Right ventricle myocardium inferior (tissue), 1 donor: ENCODE data around the gene AP3B2. TPM values are rescaled to one million over a fixed set of nuclear protein-coding genes. Genes with fewer than 3 reads are reported as not detected.
"Not testable (repeated sequence)": the region's sequence is repeated elsewhere in the genome, so short reads cannot be mapped to it uniquely, and the experiment has no call there.

Experiments
- ATAC-seq: fragments of 200-7000 bp; cut with Tn5 transposase; one replicate; pipeline ENCODE4 v1.9.1; 2020; ENCODE audit warnings: mild to moderate bottlenecking, moderate library complexity
- DNase-seq: peaks from one replicate; pipeline ENCODE4 v3.0.0; 2021; ENCODE audit errors: missing footprints
- intact Hi-C: fragments of 100-400 bp; cut with DNase I; formaldehyde crosslinking; loops from one replicate; pipeline ENCODE4 v1.11.0; 2022
- total RNA-seq: library from RNA; stranded (reverse); fragmentation: NEBNext Ultra II Directional; extraction: Animal tissue kit (Norgen Biotek cat#: 25700); gene quantifications from one replicate; pipeline ENCODE4 v1.2.1, GENCODE V29; 2021
- donor health status: DM: no; HTN: yes; CAD: no; lungs with severe emphysema.

Gene AP3B2
- total RNA-seq, 1 donor from 2014 or later = 0.54 TPM

DNA sequence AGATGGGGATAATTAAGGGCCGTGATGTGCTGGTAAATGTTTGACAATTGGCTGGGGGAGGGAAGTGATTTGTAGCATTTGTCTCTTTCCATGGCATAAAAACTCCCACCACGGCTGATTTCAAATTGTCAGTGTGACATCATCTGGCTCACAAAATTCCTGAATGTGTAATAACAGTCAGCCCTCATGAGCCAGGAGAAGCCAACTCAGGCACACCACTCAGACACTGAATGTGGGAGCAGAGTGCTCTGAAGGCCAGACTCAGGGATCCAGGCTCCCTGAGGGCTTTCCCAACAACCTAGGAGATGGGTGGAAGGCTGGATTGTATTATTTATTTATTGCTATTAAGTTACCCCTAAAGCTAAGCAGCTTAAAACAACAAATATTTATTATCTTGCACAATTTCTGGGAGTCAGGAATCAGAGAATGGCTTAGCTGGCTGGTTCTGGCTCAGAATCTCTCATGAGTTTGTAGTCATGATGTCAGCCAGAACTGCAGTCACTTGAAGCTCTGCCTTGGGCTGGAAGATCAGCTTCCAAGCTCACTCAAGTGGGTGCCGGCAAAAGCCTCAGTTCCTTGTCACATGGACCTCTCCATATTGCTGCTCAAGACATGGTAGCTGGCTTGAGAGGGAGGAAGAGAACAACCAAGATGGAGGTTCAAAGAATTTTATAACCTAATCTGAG, 56.0 kb downstream of the AP3B2 start:
- intact Hi-C loops = no loop called here
- DNase-seq (no peak), ATAC-seq (no peak)

- DNase-seq (no peak), ATAC-seq (no peak)
- intact Hi-C loops = no loop called here
These were observed 58.0 kb downstream of the AP3B2 start for GRCh38 chr15:82651708-82652107.

DNA sequence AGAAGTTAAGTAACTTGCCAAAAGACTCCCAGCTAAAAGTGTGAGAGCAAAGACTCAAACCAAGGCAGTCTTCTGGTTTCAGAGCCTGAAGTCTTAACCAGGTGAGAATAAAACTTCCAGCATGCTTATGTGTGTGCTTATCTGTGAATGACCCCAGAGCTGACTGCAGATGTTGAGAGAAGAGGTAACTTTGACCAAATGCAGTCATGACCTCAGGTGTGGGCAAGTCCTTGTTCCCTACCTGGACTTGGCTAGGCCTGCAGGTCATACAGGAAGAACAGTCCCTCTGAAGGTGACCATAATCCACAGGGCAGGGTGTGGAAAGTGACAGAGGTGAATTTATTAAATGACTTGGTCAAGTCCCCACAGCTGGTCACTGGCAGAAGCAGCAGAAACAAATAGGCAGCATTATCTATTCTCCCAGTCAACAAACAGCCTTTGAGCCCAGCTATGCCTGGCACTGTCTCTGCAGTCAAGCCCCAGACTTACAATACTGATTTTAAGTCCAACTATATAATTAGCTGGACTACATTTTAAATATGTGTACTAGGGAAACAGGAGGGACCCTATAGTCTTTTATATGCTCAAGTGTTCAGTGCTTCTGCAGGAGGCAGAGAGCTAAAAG, 59.5 kb downstream of the AP3B2 start:
- no peak for ATAC-seq
- no peak for DNase-seq
- intact Hi-C loops = no loop called here

GRCh38 chr15:82649226-82649999, 60.3 kb downstream of the AP3B2 start:
- DNase-seq = no peak
- no peak for ATAC-seq
- intact Hi-C loops = no loop called here

GRCh38 chr15:82648257-82649103, 61.2 kb downstream of the AP3B2 start:
- no peak for DNase-seq
- intact Hi-C loops = no loop called here
- peak; percentile 34 for ATAC-seq

DNA sequence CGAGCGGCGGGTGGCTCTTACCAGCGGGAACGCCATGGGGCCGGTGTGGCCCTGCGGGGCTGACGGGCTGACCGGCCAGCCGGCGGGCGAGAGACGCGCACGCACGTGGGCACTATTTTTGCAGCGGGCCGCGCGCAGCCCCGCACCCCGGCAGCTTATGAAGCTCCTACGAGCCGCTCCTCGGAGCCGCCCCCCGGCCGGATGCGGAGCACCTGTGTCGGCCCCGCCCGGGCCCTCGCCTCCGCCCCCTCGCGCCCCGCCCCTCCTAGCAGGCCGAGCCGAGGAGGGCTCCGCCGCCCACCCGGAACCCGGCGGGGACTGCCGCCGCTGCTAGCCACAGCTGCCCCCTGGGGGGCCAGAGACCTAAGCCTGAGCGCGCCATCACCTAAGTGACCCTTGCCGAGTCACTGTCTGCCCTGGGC, 61.8 kb downstream of the AP3B2 start:
- no peak for DNase-seq
- intact Hi-C loops = no loop called here
- peak; percentile 29 for ATAC-seq

DNA sequence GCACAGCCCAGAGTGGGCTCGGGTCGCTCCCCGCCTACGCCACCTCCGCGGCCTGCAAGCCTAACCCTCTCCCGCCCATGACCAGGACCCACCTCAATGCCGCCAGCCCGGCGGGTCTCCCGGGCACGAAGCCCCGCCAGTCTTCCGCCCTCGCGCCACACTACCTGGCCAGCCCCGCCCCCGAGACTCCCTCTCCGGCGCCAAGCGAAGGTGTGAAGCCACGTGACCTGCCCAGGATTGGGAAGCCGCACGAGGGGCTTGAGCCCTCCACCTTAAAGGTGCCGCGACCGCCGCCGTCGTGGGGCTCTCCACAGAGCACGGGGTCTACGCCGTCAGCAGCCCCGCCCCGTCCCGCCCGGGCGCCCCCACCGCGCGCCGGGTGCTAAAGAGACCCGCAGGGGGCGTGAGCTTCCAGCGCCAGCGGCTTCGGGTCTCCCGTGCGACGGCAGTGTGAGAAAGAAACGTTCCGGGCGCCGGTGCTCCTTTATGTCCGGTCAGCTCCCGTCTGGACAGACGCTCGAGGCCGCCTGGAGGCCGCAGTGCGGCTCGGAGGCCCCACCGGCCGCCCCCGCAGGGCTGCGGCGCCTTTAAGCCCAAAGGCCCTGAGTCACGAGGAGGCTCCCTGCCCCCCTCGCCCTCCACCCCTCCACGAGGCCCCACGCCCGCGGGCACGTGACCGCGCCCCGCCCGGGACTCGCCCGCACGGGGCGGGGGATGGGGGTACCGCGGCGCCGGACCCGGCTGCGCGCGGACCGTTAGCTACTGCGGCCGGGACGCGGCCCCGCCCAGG, 62.4 kb downstream of the AP3B2 start, which contains the start of gene CPEB1:
CPEB1 (minus strand) TSS at position 319 of the 790 bp plus-strand sequence. CDS start 18,904 bp downstream, outside the sequence.
- intact Hi-C loops = no loop called here
- no peak for DNase-seq
- ATAC-seq = peak; percentile 91

GRCh38 chr15:82646250-82647044, 63.2 kb downstream of the AP3B2 start:
- DNase-seq = no peak
- ATAC-seq = no peak
- intact Hi-C loops = no loop called here

GRCh38 chr15:82644967-82645852, 64.5 kb downstream of the AP3B2 start:
- DNase-seq, ATAC-seq, intact Hi-C loops: not testable (repeated sequence)

GRCh38 chr15:82643992-82644391, 65.7 kb downstream of the AP3B2 start:
- no peak for DNase-seq
- no peak for ATAC-seq
- intact Hi-C loops = no loop called here

DNA sequence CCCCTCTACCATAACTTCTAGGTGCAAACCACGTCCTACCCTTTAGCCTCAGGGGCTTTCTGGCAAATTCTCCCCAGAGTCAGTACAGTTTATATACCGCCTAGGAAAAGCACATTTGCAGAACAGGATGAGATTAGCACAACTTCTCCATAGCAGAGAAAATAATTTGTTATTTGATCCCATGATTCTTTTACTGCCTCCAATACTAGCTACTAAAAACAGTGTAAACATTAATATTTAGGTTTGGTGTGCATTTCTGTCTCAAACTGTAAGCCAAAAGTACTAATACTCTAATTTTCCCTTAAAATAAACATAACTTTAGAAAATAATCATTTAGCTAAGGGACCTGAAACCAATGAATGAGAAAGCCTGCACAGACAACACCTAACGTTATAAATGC, 67.0 kb downstream of the AP3B2 start:
- intact Hi-C loops = no loop called here
- DNase-seq (no peak), ATAC-seq (no peak)

DNA sequence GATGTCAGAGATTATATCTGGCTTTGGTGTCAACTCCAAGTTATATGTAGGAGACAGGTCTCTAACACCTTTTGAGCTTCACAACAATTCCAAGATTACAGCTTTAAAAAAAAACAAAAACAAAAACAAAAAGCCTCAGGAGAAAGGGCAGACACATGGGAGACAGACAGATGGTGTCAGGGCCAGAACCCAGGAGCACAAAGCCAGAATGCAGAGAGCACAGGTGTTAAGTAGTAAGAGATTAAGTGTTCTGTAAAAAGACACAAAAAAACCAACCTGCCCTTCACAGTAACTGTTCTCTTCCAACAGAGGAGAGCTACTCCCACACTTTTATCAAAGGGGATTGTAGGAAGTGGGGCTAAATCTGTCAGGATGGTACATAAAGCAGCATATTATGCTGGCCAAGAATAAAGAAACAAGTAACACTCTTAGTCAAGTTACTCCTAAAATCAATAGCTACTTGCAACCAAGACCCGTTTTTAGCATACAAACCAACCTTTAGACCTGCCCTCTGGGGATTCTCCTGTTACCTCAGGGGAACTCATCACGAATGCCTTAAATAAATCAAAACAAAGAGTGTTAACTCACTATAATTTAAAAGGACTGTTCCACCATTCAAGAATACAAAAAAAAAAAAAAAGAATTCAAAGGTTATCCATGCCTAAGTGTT, 68.4 kb downstream of the AP3B2 start:
- intact Hi-C loops = no loop called here
- ATAC-seq (no peak), DNase-seq (no peak)

DNA sequence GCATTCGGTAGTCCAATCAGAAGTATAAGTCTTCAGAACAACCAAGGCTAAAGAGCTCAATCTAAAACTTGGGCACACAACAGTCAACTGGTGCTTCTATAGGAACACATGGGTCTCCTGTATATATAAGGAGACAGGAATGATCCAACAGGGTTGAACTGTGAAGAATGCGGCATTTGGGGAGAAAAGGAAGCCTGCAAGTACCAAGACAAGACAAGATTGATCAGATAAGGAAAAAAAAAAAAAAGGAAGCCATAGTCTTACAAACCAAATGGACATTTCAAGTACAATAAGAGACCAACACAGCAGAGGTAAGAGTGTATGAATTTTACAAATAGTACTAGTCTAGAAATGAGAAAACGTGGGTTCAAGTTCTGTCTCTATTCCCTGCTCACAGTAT, 69.0 kb downstream of the AP3B2 start:
- DNase-seq = no peak
- intact Hi-C loops = no loop called here
- no peak for ATAC-seq

- no peak for DNase-seq
- intact Hi-C loops = no loop called here
- ATAC-seq = no peak
These were observed 73.9 kb downstream of the AP3B2 start for GRCh38 chr15:82635798-82636197.

- DNase-seq (no peak), ATAC-seq (no peak)
- intact Hi-C loops = no loop called here
These were observed 79.6 kb downstream of the AP3B2 start for GRCh38 chr15:82630033-82630432.

GRCh38 chr15:82625136-82625535, 84.5 kb downstream of the AP3B2 start:
- intact Hi-C loops = no loop called here
- no peak for ATAC-seq
- DNase-seq = no peak
